BE2C (cell line): ENCODE results near the gene PGM2L1.
"Not testable (repeated sequence)": the region's sequence is repeated elsewhere in the genome, so short reads cannot be mapped to it uniquely, and the experiment has no call there.

Experiments used
- DNase-seq: peaks from one replicate; pipeline ENCODE4 v3.0.0-alpha.2; 2020
- H3K27me3 ChIP-seq: fragments of 250-450 bp; sonication (Bioruptor Pico); 2 replicates; pipeline ENCODE4 v1.5.1; 2020; ENCODE audit warnings: mild to moderate bottlenecking
- H3K36me3 ChIP-seq: fragments of 250-450 bp; sonication (Bioruptor Pico); 2 replicates; pipeline ENCODE4 v1.5.1; 2020; ENCODE audit warnings: mild to moderate bottlenecking
- H3K4me1 ChIP-seq: fragments of 250-450 bp; sonication (Bioruptor Pico); 2 replicates; pipeline ENCODE4 v1.5.1; 2020
- H3K4me3 ChIP-seq: 2 replicates; pipeline ENCODE4 v1.5.1; 2011; ENCODE audit warnings: low read depth, low read length
- H3K9me3 ChIP-seq: fragments of 250-450 bp; sonication (Bioruptor Pico); 2 replicates; pipeline ENCODE4 v1.5.1; 2020
- CTCF ChIP-seq: IDR thresholded peaks from 2 replicates; pipeline ENCODE4 v1.5.1; 2012; ENCODE audit warnings: mild to moderate bottlenecking, low read depth, low read length

PGM2L1 gene

GRCh38 chr11:74338963-74339362, 59.3 kb downstream of the PGM2L1 start:
- DNase-seq = no peak
- no peaks in the 10 kb centered on the region for H3K36me3 ChIP-seq
- H3K27me3 ChIP-seq = no peaks in the 10 kb centered on the region
- peaks cover 3% of the 10 kb centered on the region; the same call in 1 of the 2 replicates for H3K4me1 ChIP-seq
- no peak for TF ChIP-seq CTCF
- no peak overlapping the region for H3K4me3 ChIP-seq
- H3K9me3 ChIP-seq = no peaks in the 10 kb centered on the region

GRCh38 chr11:74333193-74333592, 65.0 kb downstream of the PGM2L1 start:
- peaks cover 3% of the 10 kb centered on the region; the same call in 1 of the 2 replicates for H3K4me1 ChIP-seq
- H3K9me3 ChIP-seq = no peaks in the 10 kb centered on the region
- H3K27me3 ChIP-seq = no peaks in the 10 kb centered on the region
- no peak overlapping the region for H3K4me3 ChIP-seq
- no peak for DNase-seq
- no peak for TF ChIP-seq CTCF
- H3K36me3 ChIP-seq = no peaks in the 10 kb centered on the region

GRCh38 chr11:74332291-74332690, 65.9 kb downstream of the PGM2L1 start:
- H3K4me1 ChIP-seq = peaks cover 3% of the 10 kb centered on the region; the same call in 1 of the 2 replicates
- no peaks in the 10 kb centered on the region for H3K27me3 ChIP-seq
- DNase-seq = no peak
- H3K4me3 ChIP-seq = no peak overlapping the region
- no peaks in the 10 kb centered on the region for H3K9me3 ChIP-seq
- no peak for TF ChIP-seq CTCF
- no peaks in the 10 kb centered on the region for H3K36me3 ChIP-seq

- H3K36me3 ChIP-seq, H3K27me3 ChIP-seq, H3K4me1 ChIP-seq, H3K4me3 ChIP-seq, H3K9me3 ChIP-seq, DNase-seq: not testable (repeated sequence)
Measured at GRCh38 chr11:74331000-74331399, 67.2 kb downstream of the PGM2L1 start.

GRCh38 chr11:74330075-74330858, 68.0 kb downstream of the PGM2L1 start:
- H3K4me3 ChIP-seq = no peak overlapping the region
- no peak for DNase-seq
- TF ChIP-seq CTCF = no peak

GRCh38 chr11:74327076-74327475, 71.2 kb downstream of the PGM2L1 start:
- H3K4me1 ChIP-seq = peaks cover 4% of the 10 kb centered on the region; the same call in 1 of the 2 replicates
- H3K27me3 ChIP-seq = no peaks in the 10 kb centered on the region
- TF ChIP-seq CTCF = no peak
- no peaks in the 10 kb centered on the region for H3K9me3 ChIP-seq
- no peaks in the 10 kb centered on the region for H3K36me3 ChIP-seq
- no peak overlapping the region for H3K4me3 ChIP-seq
- DNase-seq = no peak

More at GRCh38 chr11:74330075-74330858, 68.0 kb downstream of the PGM2L1 start:
- no peaks in the 10 kb centered on the region for H3K27me3 ChIP-seq
- H3K4me1 ChIP-seq = peaks cover 4% of the 10 kb centered on the region; the same call in 1 of the 2 replicates
- no peaks in the 10 kb centered on the region for H3K9me3 ChIP-seq
- H3K36me3 ChIP-seq = no peaks in the 10 kb centered on the region
